GM21825 (cell line): ENCODE data around the gene GP9.

Source experiments
- ATAC-seq: cut with Tn5 transposase; IDR thresholded peaks from one replicate; pipeline ENCODE4 v1.9.1; 2021; ENCODE audit warnings: mild to moderate bottlenecking, moderate library complexity; ENCODE audit not compliant: unreplicated experiment

The GP9 gene

DNA sequence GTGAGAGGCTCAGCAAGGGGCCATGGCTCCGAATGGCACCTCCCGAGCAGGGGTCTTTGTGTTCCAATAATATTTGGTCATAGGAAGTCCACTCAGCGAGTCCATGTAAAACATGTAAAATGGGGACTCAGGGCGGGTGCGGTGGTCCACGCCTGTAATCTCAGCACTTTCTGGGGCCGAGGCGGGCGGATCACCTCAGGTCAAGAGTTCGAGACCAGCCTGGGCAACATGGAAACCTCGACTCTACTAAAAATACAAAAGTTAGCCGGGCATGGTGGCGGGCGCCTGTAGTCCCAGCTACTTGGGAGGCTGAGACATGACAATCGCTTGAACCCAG lies 33.1 kb upstream of the GP9 start:
- ATAC-seq = no peak

DNA sequence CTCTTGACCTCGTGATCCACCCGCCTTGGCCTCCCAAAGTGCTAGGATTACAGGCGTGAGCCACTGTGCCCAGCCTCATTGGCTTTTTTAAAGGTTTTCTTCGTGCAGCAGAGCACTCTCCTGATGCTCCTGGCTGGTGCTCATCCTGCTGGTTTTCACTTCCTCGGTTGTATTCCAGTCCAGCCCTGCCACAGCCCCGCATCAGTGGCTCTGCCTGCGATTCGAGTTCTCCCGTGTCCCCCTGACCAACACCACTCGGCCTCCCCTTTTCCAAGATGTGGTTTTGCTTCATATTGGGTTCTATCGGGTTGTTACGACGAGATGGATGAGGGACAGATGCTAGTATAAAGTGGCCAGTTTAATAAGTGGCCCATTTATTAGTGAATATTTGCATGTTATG lies 31.7 kb upstream of the GP9 start:
- no peak for ATAC-seq

DNA sequence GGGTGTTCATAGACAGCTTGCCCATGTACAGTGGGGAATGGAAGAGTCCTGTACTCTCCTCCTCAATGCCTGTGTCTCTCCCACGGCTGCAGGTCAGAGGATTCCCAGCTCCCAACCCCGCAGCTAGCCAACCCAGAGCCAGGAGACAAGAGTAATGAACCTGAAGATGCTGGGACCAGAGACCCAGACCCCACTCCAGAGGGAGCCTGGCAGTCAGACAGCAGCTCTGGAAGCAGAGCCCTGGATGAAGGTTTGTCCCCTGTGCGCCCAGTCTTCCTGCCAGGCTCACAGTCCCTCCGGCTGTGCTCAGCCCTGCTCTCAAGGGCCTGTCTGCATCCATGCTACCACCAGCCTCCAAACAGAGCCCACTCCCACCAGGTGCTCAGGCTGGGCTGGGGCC lies 30.0 kb upstream of the GP9 start:
- ATAC-seq = no peak

DNA sequence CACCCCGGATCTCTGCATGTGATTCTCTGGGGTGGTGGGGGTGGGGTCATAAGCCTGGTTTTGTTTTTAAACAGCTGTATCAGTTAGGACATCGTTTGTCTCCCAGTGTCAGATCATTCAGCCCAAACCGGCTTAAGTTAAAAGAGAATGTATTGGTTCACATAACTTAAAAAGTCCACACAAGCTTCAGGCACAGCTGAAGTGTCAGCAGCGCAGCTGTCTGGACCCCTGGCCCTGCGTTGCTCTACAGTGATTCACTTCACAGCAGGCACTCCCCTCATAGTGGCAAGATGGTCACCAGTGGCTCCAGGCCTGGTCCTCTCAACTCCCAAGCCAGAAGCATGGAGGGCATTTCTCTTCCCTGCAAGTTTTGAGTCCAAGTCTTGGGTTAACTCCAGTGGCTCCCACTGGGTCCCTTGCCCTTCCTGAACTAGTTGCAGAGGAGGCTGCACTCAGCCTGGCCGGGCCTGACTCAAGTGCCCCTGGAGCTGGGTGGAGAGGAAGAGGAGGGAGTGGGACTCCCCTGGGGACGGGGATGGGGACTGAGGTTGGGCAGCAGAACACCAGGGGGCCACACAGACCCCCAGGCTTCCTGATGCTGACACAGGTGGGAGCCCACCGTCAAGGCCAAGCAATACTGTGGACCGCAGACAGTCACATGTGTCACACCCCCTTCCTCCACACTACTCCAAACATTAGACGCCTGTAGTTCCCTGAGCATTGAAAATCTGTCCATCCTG lies 28.9 kb upstream of the GP9 start:
- no peak for ATAC-seq

DNA sequence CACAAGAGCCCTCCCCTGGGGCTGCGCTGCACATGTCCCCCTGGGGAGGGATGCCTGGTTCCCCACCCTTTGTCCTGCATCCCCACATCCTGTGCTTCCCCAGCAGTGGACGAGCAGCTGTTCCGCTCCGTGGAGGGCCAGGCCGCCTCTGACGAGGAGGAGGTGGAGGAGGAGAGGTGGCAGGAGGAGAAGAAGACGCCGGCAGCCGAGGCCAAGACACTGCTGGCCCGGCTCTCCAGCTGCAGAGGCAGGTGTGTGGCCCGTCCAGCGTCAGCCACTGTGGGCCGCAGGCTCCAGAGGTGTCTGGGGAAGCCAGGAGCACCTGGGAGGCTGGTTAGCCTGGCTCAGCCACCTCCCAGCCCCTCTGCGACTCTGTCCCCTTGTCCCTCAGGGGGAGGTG lies 27.9 kb upstream of the GP9 start:
- no peak for ATAC-seq

DNA sequence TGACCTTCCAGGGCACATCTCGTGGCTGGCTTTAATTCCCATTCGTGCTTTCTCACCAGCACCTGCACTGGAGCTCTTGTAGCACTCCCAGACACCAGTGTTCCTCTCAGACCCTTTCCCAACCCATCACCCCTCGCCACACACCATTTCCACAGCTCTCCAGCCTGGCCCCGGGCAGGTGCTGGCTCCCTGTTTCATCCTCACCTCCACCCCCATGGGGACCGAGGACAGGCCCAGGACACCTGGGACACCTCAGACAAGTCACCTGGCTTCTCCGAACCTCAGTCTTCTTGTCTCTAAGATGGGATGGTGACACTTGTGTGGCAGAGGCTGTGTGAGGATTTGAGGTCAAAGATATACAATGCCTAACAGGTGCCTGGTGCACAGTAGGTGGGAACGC lies 27.4 kb upstream of the GP9 start:
- no peak for ATAC-seq

DNA sequence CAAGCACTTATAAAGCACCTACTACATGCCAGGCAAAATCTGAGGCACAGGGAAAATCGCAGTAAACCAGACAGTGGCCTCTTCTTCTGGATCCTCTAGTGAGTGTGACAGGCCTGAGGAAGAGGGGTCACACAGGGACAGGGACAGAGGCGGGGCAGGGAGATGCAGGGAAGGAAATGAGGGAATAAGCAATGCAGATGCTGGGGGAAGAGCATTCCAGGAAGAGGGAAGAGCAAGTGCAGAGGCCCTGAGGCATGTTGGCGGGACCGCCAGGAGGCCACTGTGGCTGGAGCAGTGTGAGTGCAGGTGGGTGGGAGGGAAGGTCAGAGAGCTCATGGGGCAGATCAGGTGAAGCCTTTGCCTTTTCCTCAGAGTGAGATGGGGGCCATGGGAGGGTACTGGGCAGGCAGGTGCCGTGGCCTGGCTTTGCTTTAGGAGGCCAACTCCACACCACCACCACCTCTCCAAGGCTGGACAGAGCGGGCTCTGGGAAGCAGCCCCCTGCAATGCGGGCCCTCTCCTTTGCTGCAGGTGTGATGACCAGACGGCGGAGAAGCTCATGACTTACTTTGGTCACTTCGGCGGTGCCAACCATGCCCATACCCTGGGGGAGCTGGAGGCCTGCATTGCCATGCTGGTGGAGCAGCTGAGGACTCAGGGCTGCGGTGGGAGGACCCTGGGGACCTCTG lies 26.8 kb upstream of the GP9 start:
- ATAC-seq = no peak

DNA sequence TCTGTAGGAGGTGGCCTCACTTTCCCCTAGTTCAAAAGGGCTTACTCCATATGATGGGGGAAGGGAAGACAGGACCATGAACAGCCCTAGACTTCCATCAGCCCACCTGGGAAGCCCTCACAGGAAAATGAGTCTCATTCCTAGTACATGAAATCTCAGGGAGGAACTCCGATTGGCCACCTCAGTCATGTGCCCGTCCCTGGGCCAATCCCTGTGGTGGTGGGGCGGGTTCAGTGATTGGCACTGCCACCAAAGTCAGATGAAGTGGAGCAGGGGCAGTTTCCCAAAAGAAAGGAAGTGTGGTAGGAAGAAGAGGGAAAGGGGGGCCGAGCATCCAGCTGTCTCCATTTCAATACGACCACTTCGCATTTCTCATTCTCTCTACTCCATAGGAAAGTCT lies 25.9 kb upstream of the GP9 start:
- ATAC-seq = no peak

DNA sequence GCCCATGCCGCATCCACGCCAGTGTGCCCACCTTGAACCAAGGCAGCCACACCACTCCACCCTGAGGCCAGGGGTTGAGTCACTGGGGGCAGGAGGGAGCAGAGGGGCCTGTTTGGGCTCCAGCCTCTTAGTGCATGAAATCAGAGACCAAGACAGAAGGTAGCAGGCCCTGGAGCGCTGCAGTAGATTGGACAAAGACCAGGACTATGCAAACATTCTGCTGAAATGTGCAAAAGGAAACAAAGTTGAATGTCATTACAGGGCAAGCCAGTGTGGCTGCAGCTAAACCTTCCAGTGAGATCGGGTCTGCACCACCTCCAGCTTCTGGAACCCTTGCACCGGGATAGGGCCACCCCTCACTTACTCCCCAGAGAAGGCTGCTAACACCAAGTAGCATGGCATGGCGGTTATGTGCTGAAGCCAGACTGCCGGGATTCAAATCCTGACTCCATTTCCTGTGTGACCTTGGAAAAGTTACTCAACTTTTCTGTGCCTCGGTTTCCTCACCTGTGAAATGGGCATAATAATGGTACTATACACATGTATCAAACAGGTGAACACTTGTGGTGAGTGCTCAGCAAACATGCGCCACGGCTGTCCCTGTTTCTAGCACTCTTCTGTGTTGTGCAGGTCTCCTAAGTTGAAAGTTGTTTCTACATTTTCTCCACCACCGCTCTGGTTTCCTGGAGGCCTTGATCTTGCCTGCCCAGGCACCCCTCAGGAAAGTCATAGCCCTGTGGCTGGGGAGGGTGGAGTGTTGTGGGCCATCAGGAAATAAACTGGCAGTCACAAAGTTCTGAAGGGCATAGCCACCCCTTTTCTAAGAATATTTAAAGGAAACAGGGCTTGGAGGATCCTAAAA lies 25.0 kb upstream of the GP9 start:
- no peak for ATAC-seq

DNA sequence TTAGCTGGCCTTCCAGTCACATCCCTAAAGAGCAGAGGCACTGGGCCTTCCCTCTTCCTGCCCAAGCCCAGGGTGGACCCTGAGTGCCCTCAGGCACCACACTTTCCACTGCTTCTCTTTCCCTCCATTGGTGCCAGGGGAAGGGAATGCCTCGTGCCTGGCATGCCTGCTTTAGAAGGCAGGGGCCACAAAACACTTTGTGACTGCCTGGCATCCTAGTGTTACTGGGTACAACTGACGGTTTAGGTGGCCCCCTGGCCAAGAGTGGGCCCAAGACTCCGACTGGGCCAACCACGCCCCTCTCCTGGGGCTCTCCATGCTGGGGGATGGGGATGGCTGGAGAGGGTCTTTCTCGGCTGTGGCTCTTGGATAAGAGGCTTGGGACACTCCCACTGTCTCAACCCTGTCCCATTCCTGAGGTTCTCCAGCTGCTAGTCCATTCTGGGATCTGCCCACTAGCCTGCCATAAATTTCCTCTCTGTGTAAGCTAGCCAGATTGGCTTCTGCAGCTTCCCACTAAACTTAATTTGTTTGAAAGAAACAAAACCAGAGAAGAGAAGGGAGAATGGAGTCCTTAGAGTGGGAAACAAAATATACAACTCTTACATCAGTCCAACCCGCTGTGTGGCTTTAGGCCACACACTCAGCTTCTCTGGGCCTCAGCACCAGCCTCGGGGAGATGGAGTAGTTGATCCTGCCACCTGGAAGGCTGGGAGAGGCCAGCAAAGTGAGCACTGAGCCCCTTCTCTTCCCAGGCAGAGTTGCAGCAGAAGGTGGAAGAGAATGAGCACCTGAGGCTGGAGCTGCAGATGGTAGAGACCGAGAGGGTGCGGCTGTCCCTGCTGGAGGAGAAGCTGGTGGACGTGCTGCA lies 24.1 kb upstream of the GP9 start:
- ATAC-seq = no peak

DNA sequence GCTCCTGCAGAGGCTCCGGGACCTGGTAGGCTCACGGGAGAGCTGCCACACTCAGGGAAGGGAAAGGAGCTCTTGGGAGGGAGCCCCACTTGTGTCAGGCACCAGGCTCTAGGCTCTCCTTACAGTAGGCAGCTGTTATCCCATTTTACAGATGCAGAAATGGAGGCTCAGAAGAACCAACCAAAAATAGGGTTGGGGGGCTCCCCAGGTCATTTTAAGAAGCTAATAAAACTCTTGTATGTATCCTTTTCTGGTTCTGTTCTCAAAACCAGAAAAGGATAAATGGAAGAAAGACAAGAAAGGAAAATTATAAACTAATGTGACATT lies 23.5 kb upstream of the GP9 start:
- no peak for ATAC-seq

DNA sequence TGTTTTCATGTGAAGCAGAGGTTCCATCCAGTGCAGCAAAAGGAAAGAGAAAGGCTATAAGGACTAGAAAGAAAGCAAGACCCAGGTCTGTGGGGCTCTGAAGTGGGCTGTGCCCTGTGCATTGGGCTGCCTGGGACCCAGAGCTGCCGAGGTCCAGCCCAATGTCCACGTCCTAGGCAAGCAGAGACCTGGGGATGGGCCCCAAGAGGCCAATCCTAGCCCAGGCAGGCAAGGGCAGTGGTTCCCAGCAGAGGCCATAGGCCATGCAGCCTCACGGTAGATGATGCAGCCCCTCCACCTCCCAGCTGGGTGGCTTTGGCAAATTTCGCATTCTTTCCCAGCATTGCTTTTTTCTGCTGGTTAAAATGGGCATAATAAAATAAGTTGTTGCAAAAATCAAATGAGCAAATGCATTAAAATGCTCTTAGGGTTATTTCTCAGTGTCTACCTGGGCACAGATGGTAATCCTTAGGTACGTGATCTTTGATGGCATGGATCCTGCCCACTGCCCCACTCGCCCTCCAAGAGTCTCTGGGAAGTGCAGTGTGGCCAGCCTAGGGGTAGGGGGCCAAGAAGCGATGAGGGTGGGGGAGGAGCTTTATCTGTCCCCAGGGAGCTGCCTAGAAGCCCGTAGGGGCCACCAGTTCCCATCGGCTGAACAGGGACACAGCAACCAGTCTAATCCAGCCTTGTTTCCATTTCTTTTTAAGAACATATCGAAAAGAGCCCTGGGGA lies 22.3 kb upstream of the GP9 start:
- no peak for ATAC-seq

DNA sequence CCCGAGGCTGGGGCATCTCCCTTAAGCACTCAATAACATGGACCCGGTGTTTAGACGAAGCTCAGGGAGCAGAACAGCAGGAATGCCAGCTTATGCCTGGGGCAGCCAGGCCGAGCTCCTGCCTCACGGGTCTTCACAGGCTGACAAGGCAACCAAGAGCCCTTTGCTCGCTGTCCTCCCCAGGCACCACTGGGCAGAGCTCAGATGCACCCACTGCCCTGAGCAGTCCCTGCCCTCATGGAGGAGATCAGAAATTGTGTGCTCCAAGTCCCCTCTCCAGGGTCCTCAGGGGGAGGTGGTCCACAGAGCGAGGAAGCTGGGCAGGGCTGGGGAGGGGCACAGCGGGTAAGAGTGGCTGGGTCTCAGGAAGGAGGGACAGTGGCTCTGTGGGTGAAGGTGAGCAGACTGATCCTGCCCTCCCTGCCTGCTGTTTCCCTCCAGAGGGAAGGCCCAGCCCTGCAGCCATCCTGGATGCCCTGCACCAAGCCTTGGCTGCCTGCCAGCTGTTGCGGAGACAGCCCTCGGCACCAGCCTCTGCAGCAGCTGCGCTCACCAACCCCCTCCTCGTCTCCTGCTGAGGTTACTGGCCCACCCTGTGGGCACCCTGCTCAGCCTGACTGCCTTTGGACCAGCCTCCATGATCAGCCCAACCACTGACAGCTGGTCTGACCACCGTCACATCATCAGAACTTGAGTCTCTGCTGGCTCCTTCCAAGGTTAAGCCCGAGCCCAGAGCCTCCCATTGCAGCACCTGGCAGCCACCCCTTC lies 21.1 kb upstream of the GP9 start:
- ATAC-seq = no peak

DNA sequence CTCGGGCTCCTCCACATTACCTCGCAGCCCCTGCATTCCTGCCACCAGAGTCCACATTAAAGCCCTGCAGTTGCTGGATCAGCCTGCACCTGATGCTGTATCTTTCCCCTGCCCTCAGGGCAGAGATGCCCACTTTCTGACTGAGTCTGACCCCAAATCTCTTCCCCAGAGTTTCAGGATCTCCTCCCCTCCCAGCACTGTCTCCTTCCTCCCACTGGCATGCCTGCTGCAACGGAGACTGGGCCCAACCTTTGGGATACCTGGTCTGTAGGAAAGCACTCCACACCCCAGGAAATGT lies 20.6 kb upstream of the GP9 start:
- no peak for ATAC-seq

DNA sequence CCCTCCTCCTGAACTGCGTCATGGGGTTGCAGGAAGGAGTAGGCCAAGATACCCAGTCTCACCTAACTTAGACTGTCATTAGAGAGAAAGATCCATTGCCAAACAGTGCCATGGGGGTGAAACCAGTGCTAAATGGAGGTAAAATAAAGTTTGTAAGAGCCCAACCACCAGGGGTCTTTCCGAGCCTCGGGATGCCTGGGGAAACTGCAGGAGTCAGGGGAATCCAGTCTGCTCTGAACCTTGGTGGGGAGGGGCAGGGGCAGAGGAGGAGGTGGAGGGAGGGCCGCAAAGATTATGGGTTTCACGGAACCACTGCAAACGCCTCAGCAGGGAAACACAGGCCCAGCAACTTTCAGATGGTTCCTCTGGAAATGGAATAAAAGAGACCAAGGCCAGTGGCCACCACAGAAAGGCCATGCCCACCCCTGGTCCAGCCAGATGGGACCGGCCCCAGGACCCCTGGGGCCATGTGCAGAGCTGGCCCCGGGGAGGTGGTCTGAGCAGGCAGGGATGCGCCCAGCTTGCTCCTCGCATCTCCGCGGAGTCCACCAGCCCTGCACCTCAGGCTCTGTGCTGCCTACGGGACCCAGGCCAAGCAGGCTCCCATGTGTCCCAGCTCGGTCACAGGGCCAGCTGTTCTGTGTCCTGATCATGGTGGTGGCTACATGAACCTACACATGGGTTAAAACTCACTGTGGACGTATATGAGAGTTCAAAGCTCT lies 19.8 kb upstream of the GP9 start:
- no peak for ATAC-seq

DNA sequence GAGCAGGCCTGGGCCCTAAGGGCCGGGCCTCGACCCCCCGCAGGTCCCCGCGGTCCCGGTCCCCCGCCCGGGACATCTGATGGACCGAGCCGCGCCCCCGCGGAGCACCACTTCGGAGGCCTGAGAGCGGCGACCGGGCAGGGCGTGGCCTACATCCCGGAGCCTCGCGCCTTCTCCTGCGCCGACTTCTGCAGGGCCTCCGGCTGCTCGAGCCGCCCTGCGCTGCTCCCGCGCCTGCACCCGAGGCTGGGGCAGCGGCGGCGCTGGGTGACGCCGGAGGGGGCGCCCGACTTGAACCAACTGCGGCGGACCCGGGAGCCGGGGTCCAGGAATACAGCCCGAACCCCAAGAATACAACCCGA lies 14.9 kb upstream of the GP9 start:
- no peak for ATAC-seq

DNA sequence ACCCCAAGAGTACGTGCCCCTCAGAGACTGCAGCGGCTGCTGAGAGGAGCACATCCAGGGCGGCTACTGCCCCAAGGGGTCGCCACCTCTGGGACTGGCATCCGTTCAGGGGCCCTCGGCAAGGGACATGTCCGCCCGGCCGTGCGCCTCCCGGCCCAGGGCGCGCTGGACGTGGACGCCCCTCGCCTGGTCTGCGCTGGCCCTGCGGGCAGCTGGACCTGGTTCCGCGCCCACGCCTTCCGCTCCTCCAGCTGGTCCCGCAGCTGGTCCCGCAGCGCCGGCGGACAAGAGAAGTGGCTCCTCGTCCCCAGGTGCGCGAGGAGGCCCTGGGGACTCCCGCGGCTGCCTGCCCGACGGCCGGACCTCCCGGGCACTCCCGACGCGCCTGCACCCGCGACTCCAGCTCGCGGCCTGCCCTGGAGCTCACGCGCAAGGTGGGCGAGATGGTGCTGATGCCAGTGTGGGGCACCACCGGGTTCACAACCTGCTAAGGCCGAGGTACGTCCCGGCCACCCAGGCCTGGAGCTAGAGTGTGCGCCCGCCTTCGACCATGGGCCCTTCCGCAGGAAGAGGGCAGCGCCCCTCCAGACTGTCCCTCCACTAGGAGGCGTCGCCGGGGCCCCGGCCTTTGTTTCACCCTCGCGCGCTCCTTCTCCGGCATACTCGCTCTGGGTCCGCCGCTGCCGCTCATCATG lies 14.4 kb upstream of the GP9 start:
- ATAC-seq = no peak

DNA sequence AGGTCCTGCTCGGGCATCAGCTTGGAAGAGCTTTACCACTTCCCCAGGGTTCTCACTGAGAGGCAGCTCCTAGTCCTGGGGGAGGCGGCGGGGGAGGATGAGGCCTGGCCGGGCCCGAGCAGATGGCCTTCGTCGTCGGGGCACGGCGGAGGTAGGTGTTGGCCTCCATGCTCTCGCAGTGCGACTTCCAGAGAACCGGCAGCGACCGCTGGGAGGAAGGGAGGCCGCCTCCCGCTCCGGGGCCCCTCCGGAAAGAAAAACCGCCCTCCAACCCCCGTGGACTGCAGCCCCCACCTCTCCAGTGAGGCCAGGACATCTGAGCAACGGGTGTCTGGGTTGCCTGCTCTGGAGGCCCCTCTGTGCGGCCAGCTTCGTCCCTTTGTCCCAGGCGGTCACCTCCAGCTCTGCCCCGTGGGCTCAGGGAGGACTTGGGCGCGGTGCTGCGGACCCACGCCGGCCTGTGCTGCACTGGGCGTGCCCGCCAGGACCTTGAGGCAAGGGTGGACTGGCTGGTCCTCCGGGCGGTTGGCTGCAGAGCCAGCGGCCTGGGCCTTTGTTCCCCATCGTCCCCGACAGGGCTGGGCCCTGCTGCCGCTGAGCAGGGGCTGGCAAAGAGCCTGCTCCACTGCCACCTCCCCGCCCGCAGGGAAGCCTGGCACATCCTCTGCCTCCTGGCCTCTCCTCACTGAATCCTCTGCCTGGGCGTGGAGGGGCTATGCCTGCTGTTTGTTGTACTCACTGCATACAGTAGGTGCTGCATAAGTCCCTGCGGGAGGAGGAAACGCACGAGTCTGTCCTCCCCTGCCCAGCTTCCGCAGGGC lies 13.6 kb upstream of the GP9 start:
- no peak for ATAC-seq
